Fibroblast of villous mesenchyme (primary cell): ENCODE results near the gene MRFAP1. TPM values are rescaled to one million over a fixed set of nuclear protein-coding genes. Genes with fewer than 3 reads are reported as not detected.

Experiments
- DNase-seq: peaks from one replicate; pipeline ENCODE4 v3.0.0-alpha.2; 2010; ENCODE audit warnings: low read depth
- H3K4me3 ChIP-seq: 2 replicates; pipeline ENCODE4 v1.5.1; 2011; ENCODE audit warnings: low read depth, mild to moderate bottlenecking, low read length
- CTCF ChIP-seq: IDR thresholded peaks from 2 replicates; pipeline ENCODE4 v1.5.1; 2012; ENCODE audit warnings: low read depth, mild to moderate bottlenecking, low read length; ENCODE audit not compliant: insufficient read depth
- total RNA-seq: library from RNA; depleted of rRNA; stranded (reverse); fragments of >200 nt; gene quantifications from 2 replicates; pipeline ENCODE4 v1.2.3, GENCODE V29; 2012

MRFAP1 gene
- total RNA-seq, 1 donor, result 127 TPM

- peak; percentile 36 for TF ChIP-seq CTCF
- peak overlapping the region; percentile 69 for H3K4me3 ChIP-seq
- peak; percentile 36 for DNase-seq
Measured at GRCh38 chr4:6674500-6675149, 34.1 kb downstream of the MRFAP1 start.

- TF ChIP-seq CTCF, result no peak
- DNase-seq, result no peak
- H3K4me3 ChIP-seq, result no peak overlapping the region
Measured at GRCh38 chr4:6676722-6677558, 36.5 kb downstream of the MRFAP1 start.

GRCh38 chr4:6680372-6681034, 40.0 kb downstream of the MRFAP1 start:
- no peak for TF ChIP-seq CTCF
- no peak overlapping the region for H3K4me3 ChIP-seq
- DNase-seq, result no peak

GRCh38 chr4:6681191-6681590, 40.7 kb downstream of the MRFAP1 start:
- H3K4me3 ChIP-seq, result no peak overlapping the region
- peak; percentile 11 for TF ChIP-seq CTCF
- DNase-seq, result no peak

- DNase-seq, result no peak
- H3K4me3 ChIP-seq, result no peak overlapping the region
Measured at GRCh38 chr4:6682862-6683590, 42.5 kb downstream of the MRFAP1 start.

More at GRCh38 chr4:6682862-6683590, 42.5 kb downstream of the MRFAP1 start:
- TF ChIP-seq CTCF, result no peak
